Bronchial epithelial cell (primary cell): Measurements from ENCODE around the gene DYRK4. TPM values are rescaled to one million over a fixed set of nuclear protein-coding genes. Genes with fewer than 3 reads are reported as not detected.

Source experiments
- DNase-seq: peaks from one replicate; pipeline ENCODE4 v3.0.0-alpha.2; 2010; ENCODE audit warnings: low read depth
- FAIRE-seq: peaks from 2 replicates; lab custom pipeline; 2011; peaks lifted over from hg19 to GRCh38; lab: Jason Lieb, UNC
- H3K27me3 ChIP-seq: 2 replicates; pipeline ENCODE4 v1.5.1; 2011; ENCODE audit warnings: low read length; ENCODE audit not compliant: control insufficient read depth, insufficient read depth
- H3K36me3 ChIP-seq: 2 replicates; pipeline ENCODE4 v1.5.1; 2011; ENCODE audit warnings: low read length; ENCODE audit not compliant: control insufficient read depth, insufficient read depth
- H3K4me3 ChIP-seq: 2 replicates; pipeline ENCODE4 v1.5.1; 2011; ENCODE audit warnings: mild to moderate bottlenecking, low read depth, low read length, control low read depth
- CTCF ChIP-seq: IDR thresholded peaks from 2 replicates; pipeline ENCODE4 v1.5.1; 2011; ENCODE audit warnings: mild to moderate bottlenecking, moderate library complexity, low read length, control low read depth, inconsistent platforms; ENCODE audit not compliant: insufficient read depth, severe bottlenecking
- total RNA-seq: library from RNA; depleted of rRNA; stranded (reverse); fragments of >200 nt; gene quantifications from 2 replicates; pipeline ENCODE4 v1.2.1, GENCODE V29; 2014

Gene DYRK4
- total RNA-seq, 1 donor from 2014 or later = 20.0 TPM

- FAIRE-seq = no peak
- no peaks in the 10 kb centered on the region for H3K27me3 ChIP-seq
- no peak for DNase-seq
- no peaks in the 10 kb centered on the region for H3K36me3 ChIP-seq
- no peak for TF ChIP-seq CTCF
- no peak overlapping the region for H3K4me3 ChIP-seq
Measured at GRCh38 chr12:4567073-4567881, 5.3 kb downstream of the DYRK4 start.

GRCh38 chr12:4569261-4569660, 7.3 kb downstream of the DYRK4 start:
- Histone ChIP-seq H3K36me3 (no peaks in the 10 kb centered on the region), H3K27me3 (no peaks in the 10 kb centered on the region), H3K4me3 (no peak overlapping the region)
- DNase-seq = no peak
- no peak for FAIRE-seq
- TF ChIP-seq CTCF = no peak

- FAIRE-seq (no peak), DNase-seq (no peak)
- H3K4me3 ChIP-seq = no peak overlapping the region
- H3K27me3 ChIP-seq = no peaks in the 10 kb centered on the region
- no peak for TF ChIP-seq CTCF
- H3K36me3 ChIP-seq = no peaks in the 10 kb centered on the region
Measured at GRCh38 chr12:4572680-4573079, 10.7 kb downstream of the DYRK4 start.

- DNase-seq (peak; percentile 13), FAIRE-seq (no peak)
- no peak for TF ChIP-seq CTCF
- no peaks in the 10 kb centered on the region for H3K27me3 ChIP-seq
- H3K36me3 ChIP-seq = no peaks in the 10 kb centered on the region
- no peak overlapping the region for H3K4me3 ChIP-seq
Measured at GRCh38 chr12:4579305-4580102, 17.5 kb downstream of the DYRK4 start.

- no peak overlapping the region for H3K4me3 ChIP-seq
- H3K27me3 ChIP-seq = no peaks in the 10 kb centered on the region
- DNase-seq (no peak), FAIRE-seq (no peak)
- no peak for TF ChIP-seq CTCF
- no peaks in the 10 kb centered on the region for H3K36me3 ChIP-seq
Measured at GRCh38 chr12:4580281-4580688, 18.3 kb downstream of the DYRK4 start.
